NCI-H1417 (cell line): ENCODE data around the gene DLG4.

Experiments used
- DNase-seq, 3 experiments: peaks; one replicate each; lab custom pipeline; 2025; lab: John Stamatoyannopoulos, UW

The DLG4 gene

GRCh38 chr17:7214300-7215135 lies 5.1 kb downstream of the DLG4 start:
- DNase-seq, result peak; percentile 96 to 99 (median 97)

DNA sequence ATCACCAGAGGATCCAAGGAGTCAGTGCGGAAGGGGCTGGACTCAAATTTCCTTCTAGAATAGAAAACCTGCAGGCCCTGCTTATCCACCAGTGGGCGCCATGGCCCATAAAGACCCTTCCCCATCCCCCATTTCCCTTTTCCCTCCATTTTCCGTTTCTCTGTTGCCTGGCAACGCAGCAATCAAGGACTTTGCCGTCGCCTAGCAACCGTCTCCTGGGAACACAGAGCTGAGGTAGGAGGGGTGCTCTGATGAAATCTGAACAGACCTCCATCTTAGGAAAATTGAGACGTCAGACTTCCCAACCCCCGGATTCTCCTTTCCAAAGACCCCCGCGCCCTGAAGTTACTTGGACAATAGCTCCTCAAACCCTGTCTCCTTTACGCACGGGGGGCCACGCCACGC lies 5.7 kb downstream of the DLG4 start:
- peak; percentile 84 to 98 (median 95) for DNase-seq

- DNase-seq, result no peak
These were observed 8.0 kb downstream of the DLG4 start for GRCh38 chr17:7211491-7212273.

GRCh38 chr17:7208754-7209460 lies 10.7 kb downstream of the DLG4 start:
- DNase-seq, result no peak

GRCh38 chr17:7208027-7208571 lies 11.5 kb downstream of the DLG4 start:
- no peak for DNase-seq

- DNase-seq, result no peak
These were observed 12.3 kb downstream of the DLG4 start for GRCh38 chr17:7207120-7208001.

DNA sequence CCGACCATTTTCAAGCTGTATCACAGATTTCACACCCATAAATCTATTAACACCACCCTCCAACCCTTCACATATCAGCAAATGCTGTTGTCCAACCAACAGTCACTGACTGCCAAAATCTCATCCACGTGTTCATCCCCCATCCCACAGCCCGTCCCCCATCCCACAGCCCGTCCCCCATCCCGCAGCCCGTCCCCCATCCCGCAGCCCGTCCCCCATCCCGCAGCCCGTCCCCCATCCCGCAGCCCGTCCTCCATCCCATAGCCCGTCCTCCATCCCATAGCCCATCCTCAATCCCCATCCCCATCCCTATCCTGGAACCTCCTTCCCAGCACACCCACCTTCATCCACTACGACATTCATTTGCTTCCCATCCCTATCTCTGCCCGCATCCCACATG lies 14.1 kb downstream of the DLG4 start:
- no peak for DNase-seq

DNA sequence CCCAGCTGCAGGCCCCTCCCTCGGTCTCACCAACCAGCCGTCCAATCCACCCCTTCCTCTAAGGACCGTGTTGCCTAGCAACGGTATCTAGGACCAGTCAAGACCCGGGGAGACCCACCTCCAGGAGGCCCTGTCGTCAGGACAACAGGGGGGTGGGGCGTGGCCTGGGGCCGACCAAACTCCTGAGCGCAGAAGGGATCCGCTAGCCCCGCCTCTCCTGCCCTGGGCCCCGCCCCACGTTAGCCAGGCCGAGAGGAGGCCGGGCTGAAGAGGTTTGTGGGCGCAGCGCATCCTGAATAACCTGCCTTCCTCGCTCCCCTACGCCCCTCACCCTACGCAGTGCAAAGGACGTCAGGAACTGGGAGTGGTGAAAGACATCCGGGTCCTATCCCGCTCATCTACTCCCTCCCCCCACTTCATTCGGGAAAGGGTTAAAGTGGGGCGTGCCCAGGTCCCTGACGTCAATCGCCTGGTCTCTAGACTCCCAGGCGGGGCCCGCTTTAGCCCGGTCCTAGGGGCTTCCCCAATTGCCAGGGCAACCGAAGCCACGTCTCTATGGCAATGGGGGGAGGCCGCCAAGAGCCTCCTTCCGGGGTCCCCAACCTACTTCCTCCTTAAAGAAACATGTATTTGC lies 14.7 kb downstream of the DLG4 start:
- DNase-seq, result peak; percentile 79 to 98 (median 93)

- DNase-seq, result peak in 2 of 3 experiments; percentile 80 to 88
These were observed 15.3 kb downstream of the DLG4 start for GRCh38 chr17:7204336-7204735.

DNA sequence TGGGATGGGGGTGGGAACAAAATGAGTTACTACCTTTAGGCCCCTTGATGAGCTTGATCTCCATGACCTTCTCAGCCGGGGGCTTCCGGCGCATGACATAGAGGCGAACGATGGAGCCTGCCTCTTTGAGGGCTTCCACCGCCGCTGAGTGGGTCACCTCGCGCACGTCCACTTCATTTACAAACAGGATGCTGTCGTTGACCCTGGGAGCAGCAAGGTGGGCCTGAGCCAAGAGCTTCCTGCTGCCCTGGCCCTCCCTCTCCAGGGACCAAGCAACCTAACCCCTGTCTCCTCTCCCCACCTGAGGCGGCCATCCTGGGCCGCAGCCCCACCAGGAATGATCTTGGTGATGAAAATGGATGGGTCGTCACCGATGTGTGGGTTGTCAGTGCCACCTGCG lies 16.2 kb downstream of the DLG4 start:
- DNase-seq, result no peak

DNA sequence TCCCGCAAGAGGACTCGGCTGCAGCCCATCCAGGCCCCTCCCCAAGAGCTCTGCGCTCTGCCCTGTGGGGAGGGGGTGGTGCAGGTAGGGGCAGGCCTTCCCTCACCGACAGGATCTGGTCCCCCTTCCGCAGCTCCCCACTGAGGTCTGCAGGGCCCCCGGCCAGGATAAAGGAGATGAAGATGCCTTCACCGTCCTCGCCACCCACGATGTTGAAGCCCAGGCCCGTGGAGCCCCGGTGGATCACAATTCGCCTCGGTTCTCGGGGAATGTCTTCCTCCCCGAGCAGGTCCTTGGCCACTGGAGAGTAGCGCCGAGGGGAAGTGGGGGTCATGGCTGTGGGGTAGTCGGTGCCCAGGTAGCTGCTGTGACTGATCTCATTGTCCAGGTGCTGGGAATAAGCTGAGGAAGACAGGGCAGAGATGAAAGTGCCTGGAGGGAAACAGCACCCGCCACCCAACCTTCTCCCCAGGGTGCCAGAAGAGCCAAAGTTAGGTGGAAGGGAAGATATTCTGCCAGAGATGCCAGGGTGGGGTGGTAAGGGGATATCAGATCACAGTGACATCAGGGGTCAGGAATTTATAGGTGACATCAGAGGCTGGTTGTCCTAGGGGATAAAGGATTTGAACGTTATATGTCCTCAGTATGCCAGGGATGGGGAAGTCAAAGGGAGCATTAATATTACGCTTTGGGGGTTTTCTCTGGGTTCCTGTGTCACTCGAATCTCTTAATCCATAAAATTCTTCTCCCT lies 22.8 kb downstream of the DLG4 start:
- no peak for DNase-seq

GRCh38 chr17:7195971-7196370 lies 23.7 kb downstream of the DLG4 start:
- no peak for DNase-seq

DNA sequence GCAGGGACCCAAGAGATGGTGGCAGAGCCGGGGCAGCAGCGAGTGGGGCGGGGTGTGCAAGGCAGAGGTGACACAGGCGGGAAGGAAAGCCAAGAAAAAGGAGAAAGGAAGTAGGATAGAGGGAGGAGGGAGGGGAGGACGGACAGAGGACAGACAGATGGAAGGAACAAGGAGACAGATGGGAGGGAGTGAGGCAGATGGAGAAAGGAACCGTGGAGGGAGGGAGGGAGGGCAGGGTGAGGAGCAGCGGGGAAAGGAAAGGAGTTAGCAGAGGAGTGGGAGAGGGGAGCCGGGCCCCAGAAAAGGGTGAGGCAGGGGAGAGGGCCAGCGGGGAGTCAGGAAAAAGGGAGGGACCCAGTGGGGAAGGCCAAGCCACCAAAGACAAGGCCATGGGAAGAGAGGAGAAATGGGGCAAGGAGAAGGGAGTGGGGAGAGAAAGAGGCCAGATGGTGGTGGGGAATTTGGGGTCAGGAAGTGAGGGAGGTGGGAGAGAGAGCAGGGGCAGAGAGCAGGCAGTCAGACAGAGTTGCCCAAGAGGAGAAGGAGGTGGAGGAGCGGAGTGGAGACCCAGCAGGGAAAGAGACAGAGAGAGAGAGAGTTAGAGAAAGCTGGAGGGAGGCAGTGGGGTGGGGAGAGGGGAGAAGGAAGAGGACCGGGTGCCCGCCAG lies 27.2 kb downstream of the DLG4 start:
- no peak for DNase-seq

DNA sequence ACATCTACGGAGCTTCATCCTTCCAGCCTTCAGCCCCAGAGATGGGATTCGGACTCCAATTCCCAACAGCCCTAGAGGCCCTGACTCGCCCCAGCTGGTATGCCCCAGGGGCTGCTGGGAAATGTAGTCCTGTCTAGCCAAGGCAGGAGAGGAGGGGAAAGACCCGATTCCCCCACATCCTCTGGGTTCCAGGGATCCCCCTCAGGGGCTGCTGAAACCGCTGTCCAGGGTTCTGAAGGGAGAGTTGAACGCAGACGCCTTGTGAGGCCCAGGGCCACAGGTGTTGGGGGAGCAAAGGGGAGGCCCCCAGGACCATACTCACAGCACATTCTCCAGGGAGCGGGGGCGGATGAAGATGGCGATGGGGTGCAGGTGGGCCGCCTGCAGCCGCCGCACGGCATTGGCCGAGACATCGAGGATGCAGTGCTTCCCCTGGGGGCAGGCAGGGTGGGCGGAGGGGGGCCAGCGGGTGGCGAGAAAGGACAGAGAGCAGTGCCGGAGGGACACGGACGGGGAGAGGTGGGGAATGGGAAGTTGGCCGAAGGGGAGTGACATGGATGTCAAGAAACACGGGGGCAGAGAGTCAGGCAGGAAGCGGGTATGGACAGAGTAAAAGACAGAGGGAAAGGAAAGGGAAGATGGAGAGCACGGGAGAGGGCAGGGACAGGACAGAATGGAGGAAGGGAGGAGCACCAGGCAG lies 27.9 kb downstream of the DLG4 start:
- peak in 2 of 3 experiments; percentile 10 to 18 for DNase-seq

DNA sequence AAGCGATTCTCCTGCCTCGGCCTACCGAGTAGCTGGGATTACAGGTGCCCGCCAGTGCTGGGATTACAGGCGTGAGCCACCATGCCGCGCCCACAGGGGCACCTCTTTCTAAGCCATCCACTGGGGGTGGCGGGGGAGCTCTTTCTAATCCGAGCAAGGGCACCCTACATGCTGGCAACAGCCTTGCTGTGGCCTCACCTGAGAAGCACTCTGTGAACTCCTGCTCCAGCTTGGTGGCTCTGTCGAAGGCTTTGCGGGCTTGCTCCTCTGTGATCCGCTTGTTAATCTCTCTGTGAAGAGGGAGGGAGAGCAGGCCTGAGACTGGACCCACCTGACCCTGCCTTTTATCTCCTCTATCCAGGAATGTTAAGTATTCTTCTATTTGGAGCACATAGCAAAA lies 28.6 kb downstream of the DLG4 start:
- no peak for DNase-seq

DNA sequence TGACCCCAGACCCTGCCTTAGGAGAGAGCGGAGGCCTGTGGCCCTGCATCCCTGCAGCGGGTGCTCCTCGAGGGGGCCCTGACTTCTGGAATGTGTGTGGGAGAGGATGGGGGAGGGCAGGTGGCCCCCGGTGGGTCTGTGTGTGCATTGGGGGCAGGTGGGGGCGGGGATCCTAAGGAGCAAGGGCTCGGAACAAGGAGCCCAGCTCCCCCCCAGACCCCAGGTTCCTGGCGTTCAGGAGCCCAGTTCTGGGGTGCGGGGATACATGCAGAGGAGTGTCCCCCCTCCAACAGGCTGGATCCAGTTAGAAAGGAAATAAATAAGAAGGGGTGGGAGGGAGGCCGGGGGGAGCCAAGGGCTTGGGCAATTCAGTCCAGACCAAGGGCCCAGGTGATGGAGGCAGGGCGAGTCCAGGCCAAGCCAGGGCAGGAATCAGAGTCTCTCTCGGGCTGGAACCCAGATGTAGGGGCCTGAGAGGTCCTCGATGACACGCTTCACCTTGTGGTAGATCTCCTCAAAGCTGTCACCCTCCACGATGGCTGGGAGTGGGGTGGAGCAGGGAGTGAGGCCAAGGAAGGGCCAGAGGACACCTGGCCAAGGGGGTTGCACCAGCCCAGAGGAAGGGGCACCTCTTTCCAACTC lies 29.2 kb downstream of the DLG4 start:
- DNase-seq, result no peak

- no peak for DNase-seq
These were observed 33.4 kb downstream of the DLG4 start for GRCh38 chr17:7186241-7186640.

DNA sequence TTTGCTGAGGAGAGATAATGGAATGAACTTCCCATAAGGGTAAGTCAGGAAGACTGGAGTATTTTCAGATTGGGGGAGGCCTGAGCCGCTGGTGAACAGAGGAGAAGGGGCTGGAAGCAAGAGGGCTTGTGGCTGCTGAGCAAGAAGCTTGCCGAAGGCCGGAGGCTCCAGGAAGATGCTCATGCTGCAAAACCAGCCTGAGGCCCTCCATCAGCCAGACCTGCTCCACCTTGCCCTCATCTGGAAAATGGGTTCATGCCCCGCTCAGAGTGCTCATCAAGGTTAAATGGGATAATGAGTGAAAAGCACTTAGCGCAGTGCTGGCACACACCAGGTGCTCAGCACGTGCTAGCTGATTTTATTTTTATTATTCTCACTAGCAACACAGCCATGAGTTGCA lies 35.0 kb downstream of the DLG4 start:
- DNase-seq, result no peak
